NCI-H1048 (cell line): ENCODE measurements around the gene ZKSCAN3.
A peak's percentile ranks its signal among the peaks of the same experiment; 100 is the strongest.
"Not testable (repeated sequence)": the region's sequence is repeated elsewhere in the genome, so short reads cannot be mapped to it uniquely, and the experiment has no call there.

ENCODE experiments used
- DNase-seq: peaks from one replicate; lab custom pipeline; 2025; lab: John Stamatoyannopoulos, UW

Gene ZKSCAN3

DNA sequence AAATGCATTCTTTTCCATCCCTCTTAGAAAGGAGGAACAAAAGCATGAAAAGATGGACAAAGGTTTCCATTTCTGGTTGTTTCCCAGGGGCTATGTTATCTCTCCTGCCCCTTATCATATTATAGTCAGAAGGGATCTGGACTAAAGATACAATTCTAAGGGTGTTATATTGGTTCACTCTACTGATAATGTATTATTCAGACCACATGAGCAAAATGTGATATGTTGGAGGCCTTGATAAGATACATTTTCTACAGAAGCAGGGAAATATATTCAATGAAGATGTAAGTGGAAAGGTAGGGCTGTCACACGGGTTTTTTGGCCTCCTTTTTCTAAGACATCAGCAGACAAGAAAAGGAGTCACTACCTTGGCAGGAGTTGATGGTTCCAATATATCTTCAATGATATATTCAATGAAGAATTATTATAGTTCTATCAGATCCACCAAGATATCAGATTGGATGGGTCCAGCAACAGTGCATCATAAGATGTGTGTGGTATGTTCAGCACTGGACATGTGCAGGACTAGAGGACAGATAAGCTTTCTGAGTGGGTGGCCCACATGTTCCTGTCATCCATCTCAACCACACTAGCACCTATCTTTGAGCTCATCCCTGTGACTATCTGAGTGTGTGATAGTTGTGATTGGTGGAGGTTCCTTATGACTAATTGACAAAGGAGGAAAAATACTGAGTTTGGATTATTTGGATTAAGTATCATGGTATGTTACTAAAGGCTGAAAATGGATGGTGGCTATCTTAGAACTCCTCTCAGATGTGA is 5.7 kb upstream of the ZKSCAN3 start:
- DNase-seq, result no peak

DNA sequence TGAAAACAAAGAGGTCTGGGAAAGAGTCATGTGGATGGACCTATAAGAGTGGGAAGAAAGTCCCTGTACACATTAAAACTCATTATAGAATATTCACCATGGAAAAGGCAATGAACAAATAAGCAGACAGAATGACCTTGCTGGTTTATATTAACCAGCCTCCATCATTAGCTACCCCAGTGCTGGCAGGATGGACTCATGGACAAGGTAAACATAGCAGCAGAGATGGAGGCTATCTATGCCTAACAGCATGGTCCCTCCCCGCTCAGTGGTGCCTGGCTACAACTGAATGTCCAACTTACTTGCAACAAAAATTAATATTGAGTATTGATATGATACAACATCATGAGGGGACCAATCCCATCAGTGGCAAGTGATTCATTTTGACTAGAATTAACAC is 4.5 kb upstream of the ZKSCAN3 start:
- DNase-seq, result no peak

DNA sequence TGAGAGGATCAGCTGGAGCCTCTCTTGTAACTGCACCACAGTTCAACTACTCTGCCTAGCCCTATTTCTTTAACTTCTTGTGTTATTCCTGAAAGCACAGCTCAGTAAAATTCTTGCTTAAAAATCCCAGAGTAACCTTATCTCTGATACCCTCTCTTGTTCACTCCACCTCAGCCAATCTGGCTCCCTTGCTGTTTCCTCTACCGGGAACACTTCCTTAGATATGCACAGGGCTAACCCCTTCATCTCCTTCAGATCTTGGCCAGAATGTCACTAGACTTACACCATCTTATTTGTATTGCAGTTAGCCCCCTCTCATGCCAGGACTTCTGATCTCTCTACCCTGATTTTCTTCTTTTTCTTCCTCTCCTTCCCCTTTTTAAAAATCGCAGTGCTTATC is 2.6 kb upstream of the ZKSCAN3 start:
- DNase-seq, result no peak

DNA sequence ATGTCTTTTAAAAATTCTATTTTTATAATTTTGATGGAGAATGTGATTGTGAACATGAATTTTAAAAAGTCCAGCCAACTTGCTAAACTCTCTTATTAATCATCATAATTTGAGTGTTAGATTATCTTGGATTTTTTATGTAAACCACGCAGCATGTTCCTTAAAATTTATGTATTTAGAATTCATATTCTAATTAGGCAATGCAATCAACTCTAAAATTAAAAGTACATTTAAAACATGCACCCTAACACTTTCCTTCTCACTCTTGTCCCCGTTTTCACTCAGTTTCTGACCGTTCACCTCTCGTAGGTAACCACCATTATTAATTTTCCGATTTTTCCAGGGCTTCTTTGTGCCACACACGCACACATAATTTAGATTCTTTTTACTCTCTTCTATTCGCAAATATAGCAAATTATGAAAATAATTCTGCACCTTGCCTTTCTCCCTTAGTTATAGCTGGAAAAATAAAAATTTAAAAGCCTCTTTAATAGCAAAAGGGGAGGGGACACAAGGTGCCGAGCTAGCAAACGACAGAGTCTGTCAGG is 329 bp upstream of the ZKSCAN3 start:
- DNase-seq, result no peak

DNA sequence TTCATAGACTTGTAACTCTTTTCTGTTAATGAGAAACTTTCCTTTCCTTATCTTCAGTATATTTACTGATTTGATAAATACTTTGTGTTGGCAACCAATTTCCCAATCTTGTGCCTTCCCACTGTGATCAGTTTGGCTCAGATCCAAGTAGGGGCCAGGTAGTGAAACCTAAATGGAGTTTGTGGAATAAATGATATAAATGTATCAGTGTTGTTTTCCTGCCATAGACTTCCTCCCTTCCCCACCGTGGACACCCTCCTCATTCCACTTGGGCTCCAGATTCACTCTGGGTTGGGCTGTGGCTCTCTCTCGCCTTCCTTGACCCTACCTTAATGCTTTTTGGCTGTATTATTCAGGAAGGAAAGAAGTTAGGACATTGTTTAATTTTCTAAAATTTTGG is 1.3 kb downstream of the ZKSCAN3 start:
- no peak for DNase-seq

DNA sequence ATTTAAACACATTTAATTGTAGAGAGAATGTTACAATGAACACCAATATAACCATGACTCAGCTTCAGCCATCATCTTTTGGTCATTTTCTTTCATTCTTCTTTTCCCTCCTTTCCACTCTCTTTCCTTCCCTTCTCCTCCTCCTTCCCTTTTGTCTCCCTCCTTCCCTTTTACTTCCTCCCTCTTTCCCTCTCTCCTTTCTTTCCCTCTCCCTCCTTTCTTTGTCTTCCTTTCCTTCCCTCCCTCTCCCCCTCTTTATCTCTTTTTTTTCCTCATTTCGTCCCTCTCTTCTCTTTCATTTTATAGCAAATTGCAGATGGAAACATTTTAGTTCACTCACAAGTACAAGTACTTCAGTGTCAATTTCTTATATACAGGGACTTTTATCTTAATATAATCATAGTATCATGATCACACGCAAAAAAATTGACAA is 1.8 kb downstream of the ZKSCAN3 start:
- DNase-seq, result no peak

DNA sequence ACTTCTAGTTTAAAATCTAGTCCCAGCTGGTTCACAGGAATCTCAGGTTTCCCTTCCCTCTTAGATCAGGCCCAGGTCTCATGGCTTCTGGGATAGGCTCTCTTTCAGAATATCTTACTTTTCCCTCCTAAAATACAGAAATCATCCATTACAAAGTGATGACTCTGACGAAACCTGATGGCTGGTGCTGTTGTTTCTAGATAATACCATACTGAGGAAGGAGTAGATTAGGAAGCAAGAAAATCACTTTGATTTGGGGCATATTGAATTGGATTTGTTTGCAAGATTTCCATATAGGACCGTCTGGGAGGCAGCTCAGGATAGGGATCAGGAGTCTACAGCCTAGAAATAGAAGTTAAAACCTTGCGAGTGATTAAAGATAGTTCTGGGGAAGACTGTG is 3.6 kb downstream of the ZKSCAN3 start:
- DNase-seq, result no peak

DNA sequence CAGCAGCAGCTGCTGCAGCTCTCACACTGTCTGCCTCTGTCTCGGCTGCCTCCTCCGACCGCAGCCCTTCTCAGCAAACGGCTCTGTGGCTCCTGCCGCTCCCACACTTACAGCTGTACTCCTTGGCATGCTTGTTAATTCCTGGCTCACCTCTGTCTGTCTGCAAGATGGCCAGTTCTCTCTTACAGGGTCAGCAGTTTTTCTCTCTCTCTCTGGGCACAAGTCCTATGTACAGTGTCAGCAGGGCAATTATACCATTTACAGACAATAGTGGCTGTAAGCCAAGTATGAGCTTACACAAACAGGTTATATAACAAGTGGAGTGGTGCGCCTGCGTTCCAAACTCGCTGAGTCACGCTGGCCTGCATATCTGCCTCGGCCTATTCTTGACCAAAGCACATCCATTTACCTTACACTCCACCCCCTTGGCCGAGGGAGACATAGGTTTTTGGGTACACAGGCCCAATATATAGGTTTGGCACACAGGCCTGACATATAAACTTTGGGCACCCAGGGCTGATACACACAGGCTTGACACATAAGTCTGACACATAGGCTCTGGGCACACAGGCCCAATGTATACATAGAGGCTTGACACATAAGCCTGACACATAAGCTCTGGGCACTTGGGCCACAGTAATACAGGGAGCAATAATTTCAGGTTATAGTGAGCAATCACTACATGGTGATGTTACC is 4.4 kb downstream of the ZKSCAN3 start:
- DNase-seq, result no peak

DNA sequence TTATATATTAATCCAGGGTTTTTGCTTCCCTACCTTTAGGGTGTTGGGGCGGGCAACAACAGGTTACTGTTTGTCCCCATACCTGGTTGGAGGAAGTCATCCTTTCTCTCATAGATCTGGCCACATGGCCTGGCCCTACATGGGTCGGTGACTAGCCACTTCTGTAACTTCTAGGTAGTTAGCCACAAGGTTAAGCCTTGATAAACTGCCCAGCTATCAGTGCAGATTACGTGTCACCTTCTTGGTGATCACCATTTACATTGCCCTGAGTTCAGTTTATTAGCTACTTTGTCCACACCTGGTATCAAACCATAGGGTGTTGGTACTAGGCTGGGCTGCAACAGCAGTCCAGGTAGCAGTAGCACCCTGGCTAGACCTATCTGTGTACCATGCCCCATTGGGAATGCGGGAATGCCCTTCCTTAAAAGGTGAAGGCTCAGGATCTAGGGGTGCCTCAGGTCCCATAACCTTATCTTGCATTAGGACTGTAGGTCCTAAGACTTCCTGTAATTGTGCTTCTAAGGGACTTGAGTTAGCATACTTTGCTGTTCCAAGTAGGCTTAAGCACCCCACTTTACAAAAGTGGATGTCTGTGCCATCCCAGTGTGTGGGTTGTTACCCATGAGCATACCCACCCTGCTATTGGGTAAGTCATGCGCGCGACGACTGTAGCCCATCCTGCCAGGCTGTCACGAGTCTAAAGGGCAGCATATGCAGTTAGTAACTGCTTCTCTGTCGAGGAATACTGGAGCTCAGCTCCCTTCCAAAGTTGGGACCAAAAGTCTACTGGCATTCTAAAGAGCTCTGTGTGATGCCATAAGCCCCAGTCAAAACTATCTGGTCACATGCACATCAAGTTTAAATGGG is 5.2 kb downstream of the ZKSCAN3 start:
- DNase-seq, result no peak

DNA sequence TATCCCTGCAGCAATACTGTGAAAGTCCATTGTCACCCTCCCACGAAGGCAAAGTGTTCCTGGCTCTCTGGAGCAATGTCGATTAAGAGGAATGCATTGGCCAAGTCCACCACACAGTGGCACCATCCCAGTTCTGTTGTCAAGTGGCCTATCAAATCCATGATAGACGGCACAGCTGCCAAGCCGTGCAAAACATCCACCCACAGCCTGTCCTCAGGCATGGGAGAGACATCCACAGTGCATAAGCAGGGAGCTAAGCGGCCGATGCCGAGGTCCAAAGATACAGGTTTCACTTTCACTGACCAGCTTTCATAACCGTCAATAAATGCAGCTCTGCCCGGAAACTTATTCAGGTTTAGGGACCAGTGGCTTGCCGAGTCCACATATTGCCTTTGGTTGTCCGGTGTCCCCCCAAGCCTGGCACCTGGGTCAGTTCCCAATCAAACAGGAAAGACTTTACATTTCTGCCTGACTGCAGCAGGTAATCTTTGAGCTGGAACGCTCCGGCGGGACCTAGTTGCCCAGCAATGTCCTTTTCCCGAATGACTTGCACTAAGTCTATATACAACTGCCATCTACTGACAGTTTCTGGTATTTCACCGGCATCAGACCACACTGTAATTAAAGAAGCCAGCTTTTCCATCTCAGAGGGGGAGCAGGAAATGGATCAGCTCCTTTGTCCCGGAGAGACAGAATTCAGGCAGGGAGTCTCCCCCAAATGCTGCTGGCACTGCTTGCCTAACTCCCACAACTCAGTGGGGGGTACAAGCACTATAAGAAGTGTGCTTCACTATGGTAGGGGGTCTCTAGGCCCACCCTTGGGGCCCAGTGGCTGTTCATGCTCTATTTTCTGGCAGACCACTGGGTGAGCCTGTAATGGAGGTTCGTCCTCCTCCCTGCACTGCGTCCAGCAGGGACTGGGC is 6.3 kb downstream of the ZKSCAN3 start:
- peak; percentile 63 for DNase-seq

DNA sequence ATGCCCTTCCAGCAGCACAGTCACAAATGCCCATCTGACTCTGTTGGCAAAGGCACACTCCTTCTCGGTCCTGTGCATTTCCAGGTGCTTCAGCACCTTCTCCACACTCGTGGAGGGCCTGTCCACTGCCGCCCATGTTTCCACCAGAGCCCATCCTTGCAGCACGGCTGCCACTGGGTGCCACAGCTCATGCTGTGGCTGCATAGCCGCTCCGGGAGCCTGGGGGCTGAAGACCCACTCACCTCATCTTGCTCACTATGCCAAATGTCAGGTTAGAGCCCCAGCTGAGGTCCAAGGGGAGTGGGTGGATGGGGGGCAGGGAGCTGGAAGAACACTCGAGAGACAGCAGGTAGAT is 6.9 kb downstream of the ZKSCAN3 start:
- DNase-seq, result no peak

DNA sequence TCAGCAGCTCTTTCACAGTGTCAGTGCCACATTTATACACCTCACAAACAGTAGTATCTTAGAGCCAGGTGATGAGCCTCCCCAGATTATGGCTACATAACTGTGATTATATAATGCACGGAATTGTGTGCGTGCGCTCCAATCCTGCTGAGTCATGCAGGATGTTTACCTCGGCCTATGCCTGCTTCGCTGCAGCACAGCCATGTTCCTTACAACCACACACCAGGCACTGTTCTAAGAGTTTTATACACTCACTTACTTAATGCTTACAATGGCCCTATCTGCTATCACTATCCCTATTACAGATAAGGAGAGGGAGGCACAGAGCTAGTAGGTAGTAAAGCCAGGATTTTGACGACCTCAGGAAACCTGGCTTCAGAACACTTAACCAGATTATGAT is 7.3 kb downstream of the ZKSCAN3 start:
- no peak for DNase-seq

DNA sequence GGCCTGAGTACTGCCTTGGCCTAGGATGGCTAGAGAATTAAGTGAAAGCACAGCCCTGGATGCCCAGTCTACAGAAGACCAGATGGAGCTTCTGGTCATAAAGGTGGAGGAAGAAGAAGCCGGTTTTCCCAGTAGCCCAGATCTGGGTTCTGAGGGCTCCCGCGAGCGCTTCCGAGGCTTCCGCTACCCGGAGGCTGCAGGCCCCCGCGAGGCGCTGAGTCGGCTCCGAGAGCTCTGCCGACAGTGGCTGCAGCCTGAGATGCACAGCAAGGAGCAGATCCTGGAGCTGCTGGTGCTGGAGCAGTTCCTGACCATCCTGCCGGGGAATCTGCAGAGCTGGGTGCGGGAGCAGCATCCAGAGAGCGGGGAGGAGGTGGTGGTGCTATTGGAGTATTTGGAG is 9.8 kb downstream of the ZKSCAN3 start:
- DNase-seq, result not testable (repeated sequence)

DNA sequence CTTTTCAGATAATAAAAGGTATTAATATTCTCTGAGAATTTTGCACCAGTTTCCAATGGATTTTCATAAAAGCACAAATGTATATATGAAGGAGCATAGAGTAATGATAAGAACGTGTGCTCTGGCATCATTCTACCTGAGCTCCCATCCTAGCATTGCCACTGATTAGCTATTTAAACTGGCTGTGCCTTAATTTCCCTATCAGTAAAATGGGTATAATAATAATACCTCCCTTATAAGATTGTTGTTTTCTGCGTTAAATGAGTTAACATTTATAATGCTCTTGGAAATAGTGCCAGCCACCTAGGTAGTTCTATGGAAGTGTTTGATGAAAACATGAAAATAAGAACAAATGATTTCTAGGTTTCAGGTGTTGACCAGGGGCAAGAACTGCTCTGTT is 11.2 kb downstream of the ZKSCAN3 start:
- no peak for DNase-seq

DNA sequence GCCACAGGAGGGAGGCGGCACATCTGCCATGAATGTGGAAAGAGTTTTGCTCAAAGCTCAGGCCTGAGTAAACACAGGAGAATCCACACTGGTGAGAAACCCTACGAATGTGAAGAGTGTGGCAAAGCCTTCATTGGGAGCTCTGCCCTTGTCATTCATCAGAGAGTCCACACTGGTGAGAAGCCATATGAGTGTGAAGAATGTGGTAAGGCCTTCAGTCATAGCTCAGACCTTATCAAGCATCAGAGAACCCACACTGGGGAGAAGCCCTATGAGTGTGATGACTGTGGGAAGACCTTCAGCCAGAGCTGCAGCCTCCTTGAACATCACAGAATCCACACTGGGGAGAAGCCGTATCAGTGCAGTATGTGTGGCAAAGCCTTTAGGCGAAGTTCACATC is 15.8 kb downstream of the ZKSCAN3 start:
- DNase-seq, result not testable (repeated sequence)

DNA sequence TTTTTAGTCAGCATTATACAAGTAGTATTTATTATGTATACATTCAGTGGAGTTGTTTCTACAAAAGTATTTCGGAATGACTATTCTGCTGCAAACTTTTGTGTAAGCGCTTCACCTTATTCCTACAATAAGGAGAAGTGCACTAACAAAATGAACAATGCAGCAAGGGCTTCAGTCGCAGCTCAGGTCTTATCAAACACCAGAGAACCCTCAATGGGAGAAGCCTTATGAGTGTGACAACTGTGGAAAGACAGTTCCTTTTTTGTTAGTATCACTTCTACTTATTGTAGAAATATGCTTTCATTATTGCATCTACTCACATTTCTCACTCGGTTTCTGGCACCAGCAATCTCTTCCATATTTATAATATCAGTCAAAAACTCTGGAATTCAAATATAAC is 18.8 kb downstream of the ZKSCAN3 start:
- no peak for DNase-seq

DNA sequence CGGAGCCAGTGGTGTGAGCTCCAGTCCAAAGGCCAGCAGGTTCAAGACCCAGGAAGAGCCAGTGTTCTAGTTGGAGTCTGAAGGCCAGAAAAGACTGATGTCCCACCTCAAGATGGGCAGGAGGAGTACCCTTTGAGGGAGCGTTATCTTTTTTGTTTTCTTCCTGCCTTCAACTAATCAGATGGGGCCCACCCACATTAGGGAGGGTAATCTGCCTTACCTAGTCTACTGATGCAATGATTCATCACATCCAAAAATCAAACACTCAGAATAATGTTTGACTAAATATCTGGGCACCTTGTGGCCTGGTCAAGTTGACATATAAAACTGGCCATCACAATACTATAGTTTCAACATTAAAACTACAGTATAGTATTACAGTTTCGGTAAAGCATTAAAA is 19.7 kb downstream of the ZKSCAN3 start:
- no peak for DNase-seq

DNA sequence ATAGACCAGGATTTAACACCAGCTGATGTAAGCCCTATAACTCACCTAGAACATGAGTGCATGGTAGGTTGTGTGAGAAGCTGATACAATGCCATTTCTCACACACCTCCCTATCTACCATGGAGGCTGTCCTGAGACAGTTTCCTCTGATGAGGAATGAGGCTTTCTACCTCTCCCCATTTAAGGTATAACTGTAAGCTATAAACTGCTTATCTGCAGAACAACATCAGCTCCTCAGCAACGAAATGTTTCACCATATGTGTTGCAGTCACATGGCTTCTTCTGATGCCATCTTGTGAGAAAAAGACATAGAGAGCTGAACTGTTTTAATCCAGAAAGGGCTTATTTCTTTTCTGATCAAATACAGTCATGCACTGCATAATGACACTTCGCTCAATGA is 20.7 kb downstream of the ZKSCAN3 start:
- no peak for DNase-seq

DNA sequence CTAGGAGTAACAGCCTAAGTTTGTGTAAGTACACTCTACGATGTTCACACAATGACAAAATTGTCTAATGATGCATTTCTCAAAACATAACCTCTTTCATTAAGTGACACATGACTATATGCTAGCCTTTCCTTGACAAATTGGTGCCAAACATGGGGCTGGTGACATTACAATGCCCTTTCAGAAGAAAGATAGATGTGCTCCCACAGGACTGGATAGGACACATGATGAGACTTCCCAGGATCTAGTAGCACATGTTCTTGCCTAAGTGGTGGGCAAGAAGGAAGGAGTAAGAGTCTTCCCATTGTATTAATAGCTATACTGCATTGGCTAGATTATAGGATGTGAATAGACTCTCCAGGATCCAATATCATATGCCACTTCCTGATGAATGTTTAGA is 21.5 kb downstream of the ZKSCAN3 start:
- no peak for DNase-seq

DNA sequence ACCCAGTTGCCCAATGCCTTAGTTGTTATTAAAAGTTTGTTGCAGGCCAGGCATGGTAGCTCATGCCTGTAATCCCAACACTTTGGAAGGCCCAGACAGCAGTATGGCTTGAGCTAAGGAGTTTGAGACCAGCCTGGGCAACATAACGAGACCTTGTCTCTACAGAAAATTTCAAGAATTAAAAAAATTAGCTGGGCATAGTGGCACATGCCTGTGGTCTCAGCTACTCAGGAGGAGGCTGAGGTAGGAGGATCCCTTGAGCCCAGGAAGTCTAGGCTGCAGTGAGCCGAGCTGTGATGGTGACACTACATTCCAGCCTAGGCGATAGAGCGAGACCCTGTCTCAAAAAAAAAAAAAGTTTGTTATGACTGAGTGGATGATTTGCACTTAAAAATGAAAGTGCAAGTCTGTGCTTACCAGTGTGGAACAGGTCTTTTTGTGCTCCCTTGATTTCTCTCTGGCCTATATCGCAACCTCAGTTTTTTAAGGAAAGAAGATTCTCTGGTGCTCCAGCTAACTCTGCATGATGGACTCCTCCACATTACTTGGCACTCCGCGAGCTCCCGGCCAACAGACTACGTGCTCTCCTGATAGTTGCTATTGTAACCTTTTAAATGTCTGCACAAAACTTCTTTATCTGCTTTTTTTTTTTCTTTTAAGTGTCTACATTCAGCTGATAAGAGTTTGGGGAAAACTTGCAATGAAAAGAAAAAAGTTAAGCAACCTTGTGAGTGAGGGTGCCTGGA is 22.1 kb downstream of the ZKSCAN3 start:
- no peak for DNase-seq

DNA sequence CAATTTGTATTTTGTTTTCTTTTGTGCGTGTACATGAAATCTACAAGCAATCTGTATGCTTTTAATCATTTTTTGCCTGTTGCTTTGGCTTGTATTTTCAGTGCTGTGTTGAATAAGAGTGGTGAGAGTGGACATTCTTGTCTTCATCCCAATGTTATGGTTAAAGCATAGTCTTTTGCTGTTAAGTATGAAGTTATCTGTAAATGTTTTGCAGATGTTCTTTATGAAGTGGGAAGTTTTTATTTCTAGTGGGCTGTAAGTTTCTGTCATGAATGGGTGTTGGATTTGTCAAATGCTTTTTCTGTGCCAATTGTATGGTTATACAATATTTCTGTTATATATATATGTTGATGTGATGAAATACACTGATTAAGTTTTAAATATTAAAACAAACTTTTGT is 24.2 kb downstream of the ZKSCAN3 start:
- DNase-seq, result no peak
